ENCODE results near the gene AP2B1.
"Not testable (repeated sequence)": the region's sequence is repeated elsewhere in the genome, so short reads cannot be mapped to it uniquely, and the experiment has no call there.

Gene AP2B1

GRCh38 chr17:35748341-35748841 lies 161.3 kb downstream of the AP2B1 start:
- DNase-seq (ENCODE audit: low read depth, low spot score): no peak

GRCh38 chr17:35748979-35749378 lies 161.9 kb downstream of the AP2B1 start:
- DNase-seq (ENCODE audit: low read depth, low spot score): no peak

- DNase-seq (ENCODE audit: low read depth, low spot score): no peak
These were observed 162.7 kb downstream of the AP2B1 start for GRCh38 chr17:35749560-35750412.

- DNase-seq (ENCODE audit: low read depth, low spot score): no peak
These were observed 163.6 kb downstream of the AP2B1 start for GRCh38 chr17:35750526-35751395.

GRCh38 chr17:35751541-35751940 lies 164.4 kb downstream of the AP2B1 start:
- not testable (repeated sequence) for DNase-seq (ENCODE audit: low read depth, low spot score)

- DNase-seq (ENCODE audit: low read depth, low spot score): no peak
These were observed 165.3 kb downstream of the AP2B1 start for GRCh38 chr17:35752471-35752870.

GRCh38 chr17:35752945-35753764 lies 166.0 kb downstream of the AP2B1 start, which contains the start of gene GAS2L2:
TSS of gene GAS2L2 (minus strand) at chr17:35753239. CDS start at chr17:35752850, 389 bp downstream.
- DNase-seq (ENCODE audit: low read depth, low spot score): no peak

GRCh38 chr17:35757243-35757642 lies 170.1 kb downstream of the AP2B1 start:
- no peak for DNase-seq (ENCODE audit: low read depth, low spot score)

GRCh38 chr17:35760587-35760986 lies 173.5 kb downstream of the AP2B1 start, which contains the start of gene C17orf50:
TSS of gene C17orf50 (plus strand) at chr17:35760887. CDS start at chr17:35760942, 55 bp downstream.
- no peak for DNase-seq (ENCODE audit: low read depth, low spot score)

- DNase-seq (ENCODE audit: low read depth, low spot score): no peak
These were observed 174.5 kb downstream of the AP2B1 start for GRCh38 chr17:35761601-35762000.

- DNase-seq (ENCODE audit: low read depth, low spot score): no peak
These were observed 176.6 kb downstream of the AP2B1 start for GRCh38 chr17:35763767-35764122.

- peak; percentile 59 for DNase-seq (ENCODE audit: low read depth, low spot score)
These were observed 177.2 kb downstream of the AP2B1 start for GRCh38 chr17:35764123-35764991.

GRCh38 chr17:35765086-35765710 lies 178.1 kb downstream of the AP2B1 start:
- DNase-seq (ENCODE audit: low read depth, low spot score): no peak

- no peak for DNase-seq (ENCODE audit: low read depth, low spot score)
These were observed 178.8 kb downstream of the AP2B1 start for GRCh38 chr17:35765756-35766488.

GRCh38 chr17:35766489-35766877 lies 179.4 kb downstream of the AP2B1 start:
- no peak for DNase-seq (ENCODE audit: low read depth, low spot score)

- DNase-seq (ENCODE audit: low read depth, low spot score): no peak
These were observed 179.9 kb downstream of the AP2B1 start for GRCh38 chr17:35766903-35767510.

GRCh38 chr17:35768797-35769196 lies 181.7 kb downstream of the AP2B1 start:
- DNase-seq (ENCODE audit: low read depth, low spot score): no peak

GRCh38 chr17:35769895-35770486 lies 182.9 kb downstream of the AP2B1 start:
- DNase-seq (ENCODE audit: low read depth, low spot score): no peak
